LNCaP clone FGC (cell line): ENCODE measurements around the gene UQCC2.

Experiments used
- DNase-seq: peaks from one replicate; pipeline ENCODE4 v3.0.0-alpha.2; 2011; ENCODE audit warnings: low read depth
- H3K4me3 ChIP-seq: 2 replicates; pipeline ENCODE4 v1.5.1; 2011; ENCODE audit warnings: mild to moderate bottlenecking, low read depth, low read length, control low read depth
- CTCF ChIP-seq: IDR thresholded peaks from 2 replicates; pipeline ENCODE4 v1.5.1; 2012; ENCODE audit warnings: mild to moderate bottlenecking; ENCODE audit not compliant: control insufficient read depth, insufficient read depth; ENCODE audit errors: extremely low read depth

The UQCC2 gene

DNA sequence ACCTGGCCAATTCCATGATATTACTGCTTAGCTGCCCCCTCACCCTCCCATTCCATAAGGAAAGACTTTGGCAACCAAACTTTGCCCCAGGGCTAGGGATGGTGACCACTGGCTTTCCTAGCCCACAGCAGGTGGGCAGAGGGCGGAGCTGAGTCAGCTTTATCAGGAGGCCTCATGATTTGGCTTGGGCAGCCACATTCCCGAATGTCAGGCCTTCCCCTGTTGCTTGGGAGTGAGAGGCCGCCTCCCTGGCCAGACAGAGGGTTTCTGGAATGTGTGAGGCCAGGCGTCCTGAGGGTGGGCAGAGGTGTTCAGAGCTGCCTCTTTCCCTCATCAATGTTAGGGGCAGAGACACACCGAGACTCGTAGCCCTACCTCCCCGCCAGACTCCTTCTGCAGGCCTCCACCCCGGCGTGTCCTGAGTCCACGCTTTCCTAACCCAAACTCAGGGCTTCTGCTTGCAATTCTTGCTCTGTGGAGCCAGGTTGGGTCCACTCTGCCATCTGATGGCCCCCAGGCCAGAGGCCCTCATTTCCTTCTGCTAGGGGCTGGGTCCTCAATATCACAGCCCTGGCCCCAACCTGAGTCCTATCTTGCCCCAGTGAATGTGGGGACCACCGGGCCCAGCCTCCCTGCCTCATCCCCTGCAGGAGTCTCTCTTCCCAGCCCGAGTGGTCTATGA lies 19.3 kb downstream of the UQCC2 start:
- TF ChIP-seq CTCF, result no peak
- DNase-seq, result no peak
- no peak overlapping the region for H3K4me3 ChIP-seq

DNA sequence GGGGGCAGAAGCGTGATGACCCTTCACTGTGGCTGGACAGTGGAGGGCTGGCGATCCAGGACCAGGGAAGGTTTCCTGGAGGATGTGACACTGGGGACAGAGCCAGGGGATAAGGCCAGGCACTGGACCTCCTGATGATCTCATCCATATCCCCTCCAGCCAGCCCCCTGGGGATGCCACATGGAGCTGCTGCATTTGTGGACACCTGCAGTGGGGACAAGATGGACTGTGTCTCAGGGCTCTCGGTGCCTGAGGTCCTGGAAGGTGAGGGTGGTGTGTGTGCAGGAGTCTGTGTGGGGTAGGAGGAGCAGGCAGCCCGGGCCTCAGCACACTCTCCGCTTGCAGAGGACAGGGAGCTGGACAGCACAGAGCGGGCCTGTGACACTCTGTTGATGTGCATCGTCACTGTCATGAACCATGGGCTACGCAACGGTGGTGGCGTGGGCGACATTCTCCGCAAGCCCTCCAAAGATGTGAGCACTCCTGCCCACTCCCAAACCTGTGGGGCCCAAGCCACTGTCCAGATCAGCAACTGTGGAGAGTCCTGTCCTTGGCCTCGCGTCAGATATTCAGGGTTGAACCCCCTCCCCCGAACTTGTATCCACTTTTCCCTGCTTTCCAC lies 19.9 kb downstream of the UQCC2 start:
- no peak for TF ChIP-seq CTCF
- no peak overlapping the region for H3K4me3 ChIP-seq
- no peak for DNase-seq

GRCh38 chr6:33690766-33691165 lies 20.7 kb downstream of the UQCC2 start:
- TF ChIP-seq CTCF, result no peak
- DNase-seq, result no peak

GRCh38 chr6:33689879-33690278 lies 21.6 kb downstream of the UQCC2 start:
- DNase-seq, result no peak
- no peak overlapping the region for H3K4me3 ChIP-seq
- no peak for TF ChIP-seq CTCF

More at GRCh38 chr6:33690766-33691165, 20.7 kb downstream of the UQCC2 start:
- H3K4me3 ChIP-seq, result no peak overlapping the region

DNA sequence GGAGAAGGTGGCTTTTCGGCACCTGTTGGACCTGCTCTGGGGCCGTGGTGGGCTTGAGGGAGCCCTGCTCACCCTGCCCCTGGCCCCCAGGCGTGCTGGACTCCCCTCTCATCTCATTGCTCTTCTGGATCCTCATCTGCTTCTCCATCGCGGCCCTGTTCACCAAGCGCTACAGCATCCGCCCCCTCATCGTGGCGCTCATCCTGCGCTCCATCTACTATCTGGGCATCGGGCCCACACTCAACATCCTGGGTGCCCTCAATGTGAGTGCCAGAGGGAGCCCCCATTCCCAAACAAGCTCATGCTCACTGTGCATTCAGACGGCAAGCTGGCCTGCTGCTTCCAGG lies 22.4 kb downstream of the UQCC2 start:
- no peak for TF ChIP-seq CTCF
- DNase-seq, result no peak

DNA sequence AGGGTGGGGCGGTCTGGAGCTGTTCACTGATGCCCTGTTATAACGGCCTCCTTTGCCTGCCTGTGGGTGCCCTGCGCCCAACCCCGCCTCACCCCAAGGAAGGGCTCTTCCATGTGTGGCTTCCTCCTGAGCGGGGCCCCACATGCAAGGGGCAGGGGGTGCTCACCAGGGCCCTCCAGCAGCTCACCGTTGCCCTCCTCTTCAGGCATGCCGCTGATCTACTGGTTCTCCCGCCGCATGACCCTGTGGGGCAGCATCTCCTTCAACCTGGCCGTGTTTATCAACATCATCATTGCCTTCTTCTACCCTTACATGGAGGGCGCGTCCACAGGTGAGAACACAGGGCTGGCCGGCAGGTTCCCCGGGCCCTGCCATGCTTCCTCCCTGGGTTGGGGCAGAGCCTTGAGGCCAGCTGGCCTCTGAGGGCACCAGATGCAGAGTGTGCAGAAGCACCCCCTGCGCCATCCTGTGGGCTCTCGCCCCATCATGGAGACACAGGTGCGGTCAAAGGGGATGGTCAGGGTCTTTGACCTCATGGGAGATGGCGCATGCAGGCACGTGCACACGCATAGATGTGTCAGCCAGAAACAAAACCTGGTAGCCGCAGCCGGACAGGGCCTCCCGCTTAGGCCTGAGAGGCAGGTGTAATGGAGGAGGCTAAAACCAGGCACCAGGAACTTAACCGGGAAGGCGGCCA lies 22.9 kb downstream of the UQCC2 start:
- no peak overlapping the region for H3K4me3 ChIP-seq
- no peak for TF ChIP-seq CTCF
- DNase-seq, result no peak

More for the DNA sequence above, 22.4 kb downstream of the UQCC2 start:
- no peak overlapping the region for H3K4me3 ChIP-seq
